Nephron (organoid): Measurements from ENCODE around the gene ADCY1.

Experiments
- H3K27ac Mint-ChIP-seq, 3 experiments: 2 replicates each; pipeline ENCODE4 v1.8.0; 2020; ENCODE audit warnings: mixed read lengths in 3 of 3, mild to moderate bottlenecking in 2 of 3, moderate library complexity in 1 of 3
- H3K27me3 Mint-ChIP-seq: 2 replicates; pipeline ENCODE4 v1.8.0; 2021; ENCODE audit warnings: low read depth, mild to moderate bottlenecking, moderate library complexity, mixed read lengths
- H3K36me3 Mint-ChIP-seq: 2 replicates; pipeline ENCODE4 v1.8.0; 2020; ENCODE audit warnings: low read depth, mixed read lengths
- H3K4me1 Mint-ChIP-seq: 2 replicates; pipeline ENCODE4 v1.8.0; 2020; ENCODE audit warnings: mixed read lengths
- H3K4me3 Mint-ChIP-seq, 3 experiments: 2 replicates each; pipeline ENCODE4 v1.8.0; 2020; ENCODE audit warnings: mild to moderate bottlenecking in 3 of 3, mixed read lengths in 3 of 3, moderate library complexity in 2 of 3
- H3K9me3 Mint-ChIP-seq: 2 replicates; pipeline ENCODE4 v1.8.0; 2020; ENCODE audit warnings: mixed read lengths
- TF ChIP-seq, protein P1 (sequence below), 3 experiments: fragments of 200-600 bp; sonication (generic); IDR thresholded peaks; one replicate each; pipeline ENCODE4 v1.5.0; 2021; ENCODE audit warnings: antibody characterized with exemption in 3 of 3; ENCODE audit not compliant: unreplicated experiment in 3 of 3

ADCY1 gene

DNA sequence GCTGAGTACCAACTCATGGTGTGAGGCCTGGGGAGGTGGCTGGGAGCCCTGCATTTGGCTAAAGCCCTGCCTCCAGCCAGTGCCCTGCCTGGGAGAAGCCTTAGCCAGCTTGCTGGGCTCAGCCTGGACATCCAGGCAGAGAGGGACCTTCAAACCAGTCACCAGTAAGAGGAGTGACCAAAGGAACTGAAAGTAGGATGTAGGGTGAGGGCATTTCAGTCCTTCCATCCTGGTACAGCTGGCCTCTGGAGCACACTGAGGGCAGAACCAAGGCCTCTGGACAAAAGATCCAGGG lies 124.8 kb downstream of the ADCY1 start:
- Mint-ChIP-seq H3K4me3 (no peak overlapping the region), H3K27ac (no peak overlapping the region), H3K9me3 (no peaks in the 10 kb centered on the region), H3K36me3 (no peaks in the 10 kb centered on the region), H3K27me3 (no peaks in the 10 kb centered on the region), H3K4me1 (peaks cover 5% of the 10 kb centered on the region)
- TF ChIP-seq, protein P1, sequence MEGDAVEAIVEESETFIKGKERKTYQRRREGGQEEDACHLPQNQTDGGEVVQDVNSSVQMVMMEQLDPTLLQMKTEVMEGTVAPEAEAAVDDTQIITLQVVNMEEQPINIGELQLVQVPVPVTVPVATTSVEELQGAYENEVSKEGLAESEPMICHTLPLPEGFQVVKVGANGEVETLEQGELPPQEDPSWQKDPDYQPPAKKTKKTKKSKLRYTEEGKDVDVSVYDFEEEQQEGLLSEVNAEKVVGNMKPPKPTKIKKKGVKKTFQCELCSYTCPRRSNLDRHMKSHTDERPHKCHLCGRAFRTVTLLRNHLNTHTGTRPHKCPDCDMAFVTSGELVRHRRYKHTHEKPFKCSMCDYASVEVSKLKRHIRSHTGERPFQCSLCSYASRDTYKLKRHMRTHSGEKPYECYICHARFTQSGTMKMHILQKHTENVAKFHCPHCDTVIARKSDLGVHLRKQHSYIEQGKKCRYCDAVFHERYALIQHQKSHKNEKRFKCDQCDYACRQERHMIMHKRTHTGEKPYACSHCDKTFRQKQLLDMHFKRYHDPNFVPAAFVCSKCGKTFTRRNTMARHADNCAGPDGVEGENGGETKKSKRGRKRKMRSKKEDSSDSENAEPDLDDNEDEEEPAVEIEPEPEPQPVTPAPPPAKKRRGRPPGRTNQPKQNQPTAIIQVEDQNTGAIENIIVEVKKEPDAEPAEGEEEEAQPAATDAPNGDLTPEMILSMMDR (IDR thresholded peaks at IDR 0.05; ENCODE audit: unreplicated experiment in 3 of 3), result no peak

DNA sequence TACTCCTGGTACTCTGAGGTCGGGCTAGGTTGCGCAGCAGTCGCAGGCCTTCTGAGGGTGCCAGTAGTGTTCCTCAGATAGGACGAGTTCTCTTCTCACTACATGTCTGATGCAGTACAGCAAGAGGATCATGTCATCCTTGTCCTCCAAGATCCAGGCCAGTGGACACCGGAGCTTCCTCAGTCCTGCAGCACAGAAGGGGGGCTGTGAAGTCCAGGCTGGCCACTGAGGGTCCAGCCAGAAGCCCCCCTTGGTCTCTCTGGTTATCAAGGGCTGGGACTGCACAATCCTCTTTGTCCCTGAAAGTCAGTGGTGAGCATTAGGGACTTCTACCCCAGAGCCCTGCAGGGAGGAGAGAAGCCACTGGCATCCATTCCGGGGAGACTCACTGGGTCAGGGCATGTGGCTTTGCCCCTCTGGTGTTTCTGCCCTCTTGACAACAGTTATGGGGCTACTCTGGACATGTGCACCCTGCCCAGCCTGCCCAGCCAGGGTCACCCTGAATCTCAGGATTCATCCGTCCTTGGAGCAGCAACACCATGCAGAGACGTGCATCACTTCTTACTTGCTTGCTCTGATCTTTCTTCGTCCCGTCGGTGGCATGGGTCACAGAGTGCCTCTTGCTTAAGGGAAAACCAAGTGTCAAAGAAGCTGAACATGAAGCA lies 125.7 kb downstream of the ADCY1 start:
- no peaks in the 10 kb centered on the region for H3K36me3 Mint-ChIP-seq
- H3K4me1 Mint-ChIP-seq, result peaks cover 5% of the 10 kb centered on the region
- H3K27ac Mint-ChIP-seq, result no peak overlapping the region
- TF ChIP-seq, protein P1 (IDR thresholded peaks at IDR 0.05; ENCODE audit: unreplicated experiment in 3 of 3), result no peak
- H3K27me3 Mint-ChIP-seq, result no peaks in the 10 kb centered on the region
- no peak overlapping the region for H3K4me3 Mint-ChIP-seq
- no peaks in the 10 kb centered on the region for H3K9me3 Mint-ChIP-seq

DNA sequence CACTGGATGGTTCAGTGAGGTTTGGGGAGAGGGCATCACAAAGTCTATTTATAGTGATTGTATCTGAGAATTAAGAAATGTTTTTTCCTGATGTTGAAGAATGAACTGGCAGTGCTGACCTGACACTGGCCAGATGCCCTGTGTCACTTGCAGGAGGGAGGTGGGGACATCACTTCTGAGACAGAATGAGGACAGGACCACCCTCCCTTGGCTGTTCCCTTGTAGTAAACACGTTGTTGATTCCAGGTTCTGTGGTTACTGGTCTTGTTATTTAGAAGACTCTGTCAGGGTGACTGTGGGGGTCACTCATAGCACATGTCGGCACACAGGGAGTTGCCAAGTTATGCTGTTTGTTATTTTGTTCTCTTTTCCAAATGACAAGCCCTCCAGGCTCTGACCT lies 126.4 kb downstream of the ADCY1 start:
- H3K4me3 Mint-ChIP-seq, result no peak overlapping the region
- TF ChIP-seq, protein P1 (IDR thresholded peaks at IDR 0.05; ENCODE audit: unreplicated experiment in 3 of 3), result no peak
- H3K36me3 Mint-ChIP-seq, result no peaks in the 10 kb centered on the region
- no peak overlapping the region for H3K27ac Mint-ChIP-seq
- H3K27me3 Mint-ChIP-seq, result no peaks in the 10 kb centered on the region
- H3K9me3 Mint-ChIP-seq, result no peaks in the 10 kb centered on the region
- peaks cover 5% of the 10 kb centered on the region for H3K4me1 Mint-ChIP-seq

DNA sequence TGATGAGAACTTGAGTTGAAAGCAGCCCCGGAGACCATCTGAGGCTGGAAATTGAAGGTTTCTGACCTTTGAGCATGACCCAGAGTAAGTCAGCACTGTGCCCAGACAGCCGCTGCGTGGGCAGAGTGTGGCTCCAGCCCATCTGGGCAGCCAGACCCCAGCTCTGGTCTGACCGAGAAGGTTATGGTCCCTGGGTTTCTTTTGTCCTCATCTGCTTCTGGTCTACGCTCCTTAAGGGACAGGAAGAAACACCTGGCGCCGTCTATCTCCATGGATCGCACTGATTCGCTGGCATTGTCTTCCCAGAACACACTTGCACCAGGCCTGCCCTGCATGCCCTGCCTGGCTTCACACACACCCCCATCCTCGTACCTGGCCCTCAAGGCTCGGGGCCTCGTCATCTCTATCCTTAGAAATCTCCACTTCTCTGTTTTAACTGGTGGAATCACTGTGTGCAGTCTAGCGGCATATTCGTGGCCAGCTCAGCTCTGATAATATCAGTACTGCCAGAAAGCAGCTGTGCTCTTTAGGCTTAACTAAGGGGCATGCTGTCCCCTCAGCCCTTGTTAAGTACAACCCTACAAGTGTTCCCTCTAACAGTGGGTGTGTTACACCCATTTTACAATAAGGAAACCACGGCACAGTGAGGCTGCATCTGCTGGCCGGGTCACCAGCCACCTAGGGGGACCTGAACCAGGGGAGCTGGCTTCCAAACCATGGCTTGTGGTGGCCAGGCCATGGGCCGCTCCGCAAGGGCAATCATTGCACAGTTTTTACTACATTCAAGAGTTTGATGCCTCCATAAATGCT lies 127.7 kb downstream of the ADCY1 start:
- Mint-ChIP-seq H3K9me3 (no peaks in the 10 kb centered on the region), H3K27me3 (no peaks in the 10 kb centered on the region)
- TF ChIP-seq, protein P1 (IDR thresholded peaks at IDR 0.05; ENCODE audit: unreplicated experiment in 3 of 3), result no peak

DNA sequence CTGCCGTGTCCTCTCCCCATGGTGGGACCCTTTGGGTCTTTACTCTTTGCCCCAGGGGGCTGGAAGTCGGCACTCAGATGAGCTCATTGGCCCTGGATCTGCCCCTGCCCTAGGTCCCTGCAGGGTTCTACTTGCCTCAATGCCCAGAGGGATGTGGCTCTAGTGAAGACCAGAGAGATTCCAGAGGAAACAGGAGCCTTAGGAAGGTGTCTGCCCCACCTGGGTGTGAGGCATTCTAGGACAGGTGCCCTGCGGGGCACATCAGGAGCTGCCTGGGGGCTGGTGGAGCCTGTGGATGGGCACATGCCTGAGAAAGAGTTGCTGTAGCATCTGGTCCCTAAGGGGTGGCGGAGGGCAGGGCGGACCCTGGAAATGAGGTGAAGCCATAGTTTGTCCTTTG lies 128.6 kb downstream of the ADCY1 start:
- Mint-ChIP-seq H3K27ac (no peak overlapping the region), H3K36me3 (no peaks in the 10 kb centered on the region), H3K4me3 (no peak overlapping the region), H3K9me3 (no peaks in the 10 kb centered on the region), H3K27me3 (no peaks in the 10 kb centered on the region), H3K4me1 (peaks cover 5% of the 10 kb centered on the region)
- TF ChIP-seq, protein P1 (IDR thresholded peaks at IDR 0.05; ENCODE audit: unreplicated experiment in 3 of 3), result no peak

More for the DNA sequence above, 127.7 kb downstream of the ADCY1 start:
- no peaks in the 10 kb centered on the region for H3K36me3 Mint-ChIP-seq
- H3K4me3 Mint-ChIP-seq, result no peak overlapping the region
- H3K27ac Mint-ChIP-seq, result no peak overlapping the region
- peaks cover 5% of the 10 kb centered on the region for H3K4me1 Mint-ChIP-seq
